K562 (cell line): ENCODE results near the gene TRIAP1. TPM values are rescaled to one million over a fixed set of nuclear protein-coding genes. Genes with fewer than 3 reads are reported as not detected.

Experiments
- MYBL2 ChIP-seq, 2 experiments: fragments of 450-650 bp in 1 of 2; sonication (generic) in 1 of 2; formaldehyde crosslinking in 1 of 2; IDR thresholded peaks; 2 replicates each; pipeline versions ENCODE4 v1.6.1 to v1.8.1; 2017 to 2022; ENCODE audit warnings: borderline replicate concordance in 1 of 2, inconsistent platforms in 1 of 2, low read depth in 1 of 2, mild to moderate bottlenecking in 1 of 2, missing genetic modification reagents in 1 of 2, moderate library complexity in 1 of 2
- POLR2H ChIP-seq: IDR thresholded peaks from 2 replicates; pipeline ENCODE4 v1.6.1; 2016; ENCODE audit warnings: missing genetic modification characterization, low read depth, mild to moderate bottlenecking, control low read depth, missing compliant biosample characterization, moderate library complexity
- RBM15 ChIP-seq: fragments of 200-400 bp; formaldehyde crosslinking; IDR thresholded peaks from 2 replicates; pipeline ENCODE4 v1.6.1; 2018; ENCODE audit warnings: mild to moderate bottlenecking, low read length, moderate library complexity; ENCODE audit not compliant: insufficient read depth
- SRSF1 ChIP-seq: fragments of 200-400 bp; formaldehyde crosslinking; IDR thresholded peaks from 2 replicates; pipeline ENCODE4 v1.6.1; 2017; ENCODE audit warnings: mild to moderate bottlenecking, low read depth, low read length, moderate library complexity
- TCFL5 ChIP-seq: fragments of 250-450 bp; sonication (Bioruptor Pico); conservative IDR thresholded peaks from 2 replicates; pipeline ENCODE4 v1.6.1; 2021; ENCODE audit warnings: mild to moderate bottlenecking, moderate library complexity, matching md5 sums
- ZNF717 ChIP-seq: fragments of 250-450 bp; sonication (Bioruptor Pico); IDR thresholded peaks from 2 replicates; pipeline ENCODE4 v1.5.0; 2021
- ZNF830 ChIP-seq: fragments of 250-450 bp; sonication (Bioruptor Pico); IDR thresholded peaks from 2 replicates; pipeline ENCODE4 v1.5.0; 2021; ENCODE audit warnings: mild to moderate bottlenecking
- polyA plus RNA-seq, 8 experiments: library from polyadenylated mRNA; depleted of rRNA in 4 of 8; stranded (reverse) in 5 of 8; unstranded in 3 of 8; fragments of >200 nt; fragmentation: Nextera tagmentation in 2 of 8; fragmentation: Illumina TruSeq in 1 of 8; extraction: Ambion mirVana in 2 of 8; extraction: Trizol in 1 of 8; gene quantifications; 2 replicates each; pipeline versions ENCODE4 v1.2.1 to v1.2.3, GENCODE V29; 2011 to 2014; ENCODE audit warnings: inconsistent platforms in 1 of 8, missing spikeins in 1 of 8
- total RNA-seq, 7 experiments: library from RNA; depleted of rRNA in 6 of 7; stranded (reverse); fragments of >200 nt in 6 of 7; fragmentation: Illumina TruSeq in 2 of 7; extraction: Trizol in 2 of 7; gene quantifications; 2 replicates each; pipeline versions ENCODE4 v1.2.1 to v1.2.3, GENCODE V29; 2011 to 2021; ENCODE audit warnings: low replicate concordance in 1 of 7
- TF ChIP-seq, protein P1 (sequence below): sonication (generic); formaldehyde crosslinking; IDR thresholded peaks from 2 replicates; pipeline ENCODE4 v1.8.0; 2022; ENCODE audit warnings: mild to moderate bottlenecking, missing genetic modification reagents
- TF ChIP-seq, protein P2 (sequence below): IDR thresholded peaks from 2 replicates; pipeline ENCODE4 v1.6.1; 2016; ENCODE audit warnings: missing genetic modification characterization, missing compliant biosample characterization
- TF ChIP-seq, protein P3 (sequence below): fragments of 450-650 bp; IDR thresholded peaks from 2 replicates; pipeline ENCODE4 v1.6.1; 2017; ENCODE audit warnings: antibody characterized with exemption, mild to moderate bottlenecking
- TF ChIP-seq, protein P4 (sequence below): fragments of 250-450 bp; sonication (Bioruptor Pico); IDR thresholded peaks from 2 replicates; pipeline ENCODE4 v1.8.0; 2022; ENCODE audit warnings: inconsistent platforms
- TF ChIP-seq, protein P5 (sequence below): fragments of 450-650 bp; formaldehyde crosslinking; IDR thresholded peaks from 2 replicates; pipeline ENCODE4 v1.4.0; 2020; ENCODE audit warnings: mild to moderate bottlenecking, mixed read lengths

The TRIAP1 gene
- total and polyA plus RNA-seq, 9 of the 15 experiments (the other 6 are each of a cell fraction or from before 2014, with no cell fraction given) = 37.3 to 354 (median 65.4) TPM

DNA sequence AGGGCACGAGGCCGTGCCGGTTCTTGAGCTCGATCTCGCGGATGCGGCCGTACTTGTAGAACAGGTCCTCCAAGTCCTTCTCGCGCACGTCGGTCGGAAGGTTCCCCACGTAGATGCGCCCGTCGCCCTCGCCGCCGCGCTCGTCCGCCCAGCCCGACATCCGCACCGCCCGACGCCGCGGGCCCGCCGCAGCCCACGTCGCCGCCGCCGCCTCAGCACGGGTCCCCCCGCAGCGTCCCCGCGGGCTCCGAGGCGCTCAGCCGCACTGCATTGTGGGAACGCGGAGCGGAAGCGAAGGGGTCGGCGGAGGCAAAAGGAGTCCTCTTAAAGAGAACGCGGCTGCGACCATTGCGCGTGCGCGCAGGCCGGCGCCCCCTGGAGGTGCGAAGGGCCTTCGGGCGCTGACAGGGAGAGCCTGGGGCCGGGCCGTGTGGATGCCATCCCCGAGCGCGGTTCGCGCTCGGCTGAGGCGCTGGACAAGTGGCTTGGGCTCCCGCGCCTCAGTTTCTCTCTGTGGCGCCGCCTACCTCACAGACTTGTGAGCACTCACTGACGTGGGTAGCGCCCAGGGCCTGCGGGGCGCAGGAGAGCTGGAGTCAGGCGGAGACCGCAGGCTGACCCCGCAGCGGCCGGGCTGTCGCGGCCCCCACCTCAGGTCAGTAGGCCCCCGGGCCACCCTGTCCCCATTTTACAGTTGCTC, 23.4 kb upstream of the TRIAP1 start, which contains the start of gene SRSF9 (continued):
- TF ChIP-seq, protein P1, sequence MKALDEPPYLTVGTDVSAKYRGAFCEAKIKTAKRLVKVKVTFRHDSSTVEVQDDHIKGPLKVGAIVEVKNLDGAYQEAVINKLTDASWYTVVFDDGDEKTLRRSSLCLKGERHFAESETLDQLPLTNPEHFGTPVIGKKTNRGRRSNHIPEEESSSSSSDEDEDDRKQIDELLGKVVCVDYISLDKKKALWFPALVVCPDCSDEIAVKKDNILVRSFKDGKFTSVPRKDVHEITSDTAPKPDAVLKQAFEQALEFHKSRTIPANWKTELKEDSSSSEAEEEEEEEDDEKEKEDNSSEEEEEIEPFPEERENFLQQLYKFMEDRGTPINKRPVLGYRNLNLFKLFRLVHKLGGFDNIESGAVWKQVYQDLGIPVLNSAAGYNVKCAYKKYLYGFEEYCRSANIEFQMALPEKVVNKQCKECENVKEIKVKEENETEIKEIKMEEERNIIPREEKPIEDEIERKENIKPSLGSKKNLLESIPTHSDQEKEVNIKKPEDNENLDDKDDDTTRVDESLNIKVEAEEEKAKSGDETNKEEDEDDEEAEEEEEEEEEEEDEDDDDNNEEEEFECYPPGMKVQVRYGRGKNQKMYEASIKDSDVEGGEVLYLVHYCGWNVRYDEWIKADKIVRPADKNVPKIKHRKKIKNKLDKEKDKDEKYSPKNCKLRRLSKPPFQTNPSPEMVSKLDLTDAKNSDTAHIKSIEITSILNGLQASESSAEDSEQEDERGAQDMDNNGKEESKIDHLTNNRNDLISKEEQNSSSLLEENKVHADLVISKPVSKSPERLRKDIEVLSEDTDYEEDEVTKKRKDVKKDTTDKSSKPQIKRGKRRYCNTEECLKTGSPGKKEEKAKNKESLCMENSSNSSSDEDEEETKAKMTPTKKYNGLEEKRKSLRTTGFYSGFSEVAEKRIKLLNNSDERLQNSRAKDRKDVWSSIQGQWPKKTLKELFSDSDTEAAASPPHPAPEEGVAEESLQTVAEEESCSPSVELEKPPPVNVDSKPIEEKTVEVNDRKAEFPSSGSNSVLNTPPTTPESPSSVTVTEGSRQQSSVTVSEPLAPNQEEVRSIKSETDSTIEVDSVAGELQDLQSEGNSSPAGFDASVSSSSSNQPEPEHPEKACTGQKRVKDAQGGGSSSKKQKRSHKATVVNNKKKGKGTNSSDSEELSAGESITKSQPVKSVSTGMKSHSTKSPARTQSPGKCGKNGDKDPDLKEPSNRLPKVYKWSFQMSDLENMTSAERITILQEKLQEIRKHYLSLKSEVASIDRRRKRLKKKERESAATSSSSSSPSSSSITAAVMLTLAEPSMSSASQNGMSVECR (CRISPR knock-in tag) = peak; percentile 81
- TF ChIP-seq, protein P2, sequence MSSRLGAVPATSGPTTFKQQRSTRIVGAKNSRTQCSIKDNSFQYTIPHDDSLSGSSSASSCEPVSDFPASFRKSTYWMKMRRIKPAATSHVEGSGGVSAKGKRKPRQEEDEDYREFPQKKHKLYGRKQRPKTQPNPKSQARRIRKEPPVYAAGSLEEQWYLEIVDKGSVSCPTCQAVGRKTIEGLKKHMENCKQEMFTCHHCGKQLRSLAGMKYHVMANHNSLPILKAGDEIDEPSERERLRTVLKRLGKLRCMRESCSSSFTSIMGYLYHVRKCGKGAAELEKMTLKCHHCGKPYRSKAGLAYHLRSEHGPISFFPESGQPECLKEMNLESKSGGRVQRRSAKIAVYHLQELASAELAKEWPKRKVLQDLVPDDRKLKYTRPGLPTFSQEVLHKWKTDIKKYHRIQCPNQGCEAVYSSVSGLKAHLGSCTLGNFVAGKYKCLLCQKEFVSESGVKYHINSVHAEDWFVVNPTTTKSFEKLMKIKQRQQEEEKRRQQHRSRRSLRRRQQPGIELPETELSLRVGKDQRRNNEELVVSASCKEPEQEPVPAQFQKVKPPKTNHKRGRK = no peak
- no peak for TF ChIP-seq MYBL2 (IDR thresholded peaks at IDR 0.05; ENCODE audit: low read depth)
- TF ChIP-seq MYBL2 (CRISPR knock-in tag; IDR thresholded peaks at IDR 0.05; ENCODE audit: borderline replicate concordance) = no peak
- TF ChIP-seq, protein P3, sequence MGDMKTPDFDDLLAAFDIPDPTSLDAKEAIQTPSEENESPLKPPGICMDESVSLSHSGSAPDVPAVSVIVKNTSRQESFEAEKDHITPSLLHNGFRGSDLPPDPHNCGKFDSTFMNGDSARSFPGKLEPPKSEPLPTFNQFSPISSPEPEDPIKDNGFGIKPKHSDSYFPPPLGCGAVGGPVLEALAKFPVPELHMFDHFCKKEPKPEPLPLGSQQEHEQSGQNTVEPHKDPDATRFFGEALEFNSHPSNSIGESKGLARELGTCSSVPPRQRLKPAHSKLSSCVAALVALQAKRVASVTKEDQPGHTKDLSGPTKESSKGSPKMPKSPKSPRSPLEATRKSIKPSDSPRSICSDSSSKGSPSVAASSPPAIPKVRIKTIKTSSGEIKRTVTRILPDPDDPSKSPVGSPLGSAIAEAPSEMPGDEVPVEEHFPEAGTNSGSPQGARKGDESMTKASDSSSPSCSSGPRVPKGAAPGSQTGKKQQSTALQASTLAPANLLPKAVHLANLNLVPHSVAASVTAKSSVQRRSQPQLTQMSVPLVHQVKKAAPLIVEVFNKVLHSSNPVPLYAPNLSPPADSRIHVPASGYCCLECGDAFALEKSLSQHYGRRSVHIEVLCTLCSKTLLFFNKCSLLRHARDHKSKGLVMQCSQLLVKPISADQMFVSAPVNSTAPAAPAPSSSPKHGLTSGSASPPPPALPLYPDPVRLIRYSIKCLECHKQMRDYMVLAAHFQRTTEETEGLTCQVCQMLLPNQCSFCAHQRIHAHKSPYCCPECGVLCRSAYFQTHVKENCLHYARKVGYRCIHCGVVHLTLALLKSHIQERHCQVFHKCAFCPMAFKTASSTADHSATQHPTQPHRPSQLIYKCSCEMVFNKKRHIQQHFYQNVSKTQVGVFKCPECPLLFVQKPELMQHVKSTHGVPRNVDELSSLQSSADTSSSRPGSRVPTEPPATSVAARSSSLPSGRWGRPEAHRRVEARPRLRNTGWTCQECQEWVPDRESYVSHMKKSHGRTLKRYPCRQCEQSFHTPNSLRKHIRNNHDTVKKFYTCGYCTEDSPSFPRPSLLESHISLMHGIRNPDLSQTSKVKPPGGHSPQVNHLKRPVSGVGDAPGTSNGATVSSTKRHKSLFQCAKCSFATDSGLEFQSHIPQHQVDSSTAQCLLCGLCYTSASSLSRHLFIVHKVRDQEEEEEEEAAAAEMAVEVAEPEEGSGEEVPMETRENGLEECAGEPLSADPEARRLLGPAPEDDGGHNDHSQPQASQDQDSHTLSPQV = peak; percentile 86
- TF ChIP-seq TCFL5 (CRISPR knock-in tag) = no peak
- TF ChIP-seq ZNF830 = no peak
- no peak for TF ChIP-seq SRSF1
- peak; percentile 73 for TF ChIP-seq POLR2H (tag)
- TF ChIP-seq, protein P4, sequence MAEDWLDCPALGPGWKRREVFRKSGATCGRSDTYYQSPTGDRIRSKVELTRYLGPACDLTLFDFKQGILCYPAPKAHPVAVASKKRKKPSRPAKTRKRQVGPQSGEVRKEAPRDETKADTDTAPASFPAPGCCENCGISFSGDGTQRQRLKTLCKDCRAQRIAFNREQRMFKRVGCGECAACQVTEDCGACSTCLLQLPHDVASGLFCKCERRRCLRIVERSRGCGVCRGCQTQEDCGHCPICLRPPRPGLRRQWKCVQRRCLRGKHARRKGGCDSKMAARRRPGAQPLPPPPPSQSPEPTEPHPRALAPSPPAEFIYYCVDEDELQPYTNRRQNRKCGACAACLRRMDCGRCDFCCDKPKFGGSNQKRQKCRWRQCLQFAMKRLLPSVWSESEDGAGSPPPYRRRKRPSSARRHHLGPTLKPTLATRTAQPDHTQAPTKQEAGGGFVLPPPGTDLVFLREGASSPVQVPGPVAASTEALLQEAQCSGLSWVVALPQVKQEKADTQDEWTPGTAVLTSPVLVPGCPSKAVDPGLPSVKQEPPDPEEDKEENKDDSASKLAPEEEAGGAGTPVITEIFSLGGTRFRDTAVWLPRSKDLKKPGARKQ (CRISPR knock-in tag) = no peak
- TF ChIP-seq ZNF717 (CRISPR knock-in tag) = no peak
- TF ChIP-seq, protein P5, sequence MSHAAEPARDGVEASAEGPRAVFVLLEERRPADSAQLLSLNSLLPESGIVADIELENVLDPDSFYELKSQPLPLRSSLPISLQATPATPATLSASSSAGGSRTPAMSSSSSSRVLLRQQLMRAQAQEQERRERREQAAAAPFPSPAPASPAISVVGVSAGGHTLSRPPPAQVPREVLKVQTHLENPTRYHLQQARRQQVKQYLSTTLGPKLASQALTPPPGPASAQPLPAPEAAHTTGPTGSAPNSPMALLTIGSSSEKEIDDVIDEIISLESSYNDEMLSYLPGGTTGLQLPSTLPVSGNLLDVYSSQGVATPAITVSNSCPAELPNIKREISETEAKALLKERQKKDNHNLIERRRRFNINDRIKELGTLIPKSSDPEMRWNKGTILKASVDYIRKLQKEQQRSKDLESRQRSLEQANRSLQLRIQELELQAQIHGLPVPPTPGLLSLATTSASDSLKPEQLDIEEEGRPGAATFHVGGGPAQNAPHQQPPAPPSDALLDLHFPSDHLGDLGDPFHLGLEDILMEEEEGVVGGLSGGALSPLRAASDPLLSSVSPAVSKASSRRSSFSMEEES (CRISPR knock-in tag) = no peak
- TF ChIP-seq RBM15 = no peak
